ENCODE measurements around the gene BRCA1.
"Not testable (repeated sequence)": the region's sequence is repeated elsewhere in the genome, so short reads cannot be mapped to it uniquely, and the experiment has no call there.

BRCA1 gene

DNA sequence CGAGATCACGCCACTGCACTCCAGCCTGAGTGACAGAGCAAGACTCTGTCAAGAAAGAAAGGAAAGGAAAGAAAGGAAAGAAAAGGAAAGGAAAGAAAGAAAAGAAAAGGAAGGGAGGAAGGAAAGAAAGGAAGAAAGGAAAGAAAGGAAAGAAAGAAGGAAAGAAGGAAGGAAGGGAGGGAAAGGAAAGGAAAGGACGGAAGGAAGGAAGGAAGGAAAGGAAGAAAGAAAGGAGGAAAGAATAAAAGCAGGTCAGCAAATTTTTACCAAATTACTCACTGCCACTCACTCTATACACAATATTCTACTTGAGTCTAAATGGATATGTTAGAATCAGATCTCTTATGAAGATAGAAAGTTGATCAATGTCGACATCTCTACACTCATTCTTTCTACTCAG is 50.3 kb downstream of the BRCA1 start:
- Histone ChIP-seq H3K27ac (ENCODE audit: low read depth, low read length) (no peak overlapping the region), H3K36me3 (ENCODE audit: control insufficient read depth, insufficient read depth, low read length) (peaks cover 3% of the 10 kb centered on the region), H3K4me3 (ENCODE audit: low read length) (no peak overlapping the region), H3K27me3 (ENCODE audit: control insufficient read depth, insufficient read depth, low read length) (no peaks in the 10 kb centered on the region), H3K4me1 (ENCODE audit: control insufficient read depth, insufficient read depth, low read length) (no peaks in the 10 kb centered on the region), H3K9ac (ENCODE audit: low read length) (no peak overlapping the region)

DNA sequence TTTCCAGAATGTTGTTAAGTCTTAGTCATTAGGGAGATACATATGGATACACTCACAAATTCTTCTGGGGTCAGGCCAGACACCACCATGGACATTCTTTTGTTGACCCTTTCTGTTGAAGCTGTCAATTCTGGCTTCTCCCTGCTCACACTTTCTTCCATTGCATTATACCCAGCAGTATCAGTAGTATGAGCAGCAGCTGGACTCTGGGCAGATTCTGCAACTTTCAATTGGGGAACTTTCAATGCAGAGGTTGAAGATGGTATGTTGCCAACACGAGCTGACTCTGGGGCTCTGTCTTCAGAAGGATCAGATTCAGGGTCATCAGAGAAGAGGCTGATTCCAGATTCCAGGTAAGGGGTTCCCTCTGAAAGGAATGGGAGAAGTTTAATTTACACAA is 54.3 kb downstream of the BRCA1 start:
- Histone ChIP-seq H3K9ac (ENCODE audit: low read length) (no peak overlapping the region), H3K4me3 (ENCODE audit: low read length) (no peak overlapping the region), H3K4me1 (ENCODE audit: control insufficient read depth, insufficient read depth, low read length) (no peaks in the 10 kb centered on the region), H3K27ac (ENCODE audit: low read depth, low read length) (no peak overlapping the region), H3K27me3 (ENCODE audit: control insufficient read depth, insufficient read depth, low read length) (no peaks in the 10 kb centered on the region), H3K36me3 (ENCODE audit: control insufficient read depth, insufficient read depth, low read length) (peaks cover 5% of the 10 kb centered on the region)

GRCh38 chr17:43070257-43070656 is 54.9 kb downstream of the BRCA1 start:
- no peaks in the 10 kb centered on the region for H3K27me3 ChIP-seq (ENCODE audit: control insufficient read depth, insufficient read depth, low read length)
- no peaks in the 10 kb centered on the region for H3K4me1 ChIP-seq (ENCODE audit: control insufficient read depth, insufficient read depth, low read length)
- no peak overlapping the region for H3K4me3 ChIP-seq (ENCODE audit: low read length)
- H3K9ac ChIP-seq (ENCODE audit: low read length): no peak overlapping the region
- H3K27ac ChIP-seq (ENCODE audit: low read depth, low read length): no peak overlapping the region
- H3K36me3 ChIP-seq (ENCODE audit: control insufficient read depth, insufficient read depth, low read length): peaks cover 5% of the 10 kb centered on the region

GRCh38 chr17:43069368-43069898 is 55.7 kb downstream of the BRCA1 start:
- H3K27ac ChIP-seq (ENCODE audit: low read depth, low read length): no peak overlapping the region
- no peaks in the 10 kb centered on the region for H3K27me3 ChIP-seq (ENCODE audit: control insufficient read depth, insufficient read depth, low read length)
- no peaks in the 10 kb centered on the region for H3K4me1 ChIP-seq (ENCODE audit: control insufficient read depth, insufficient read depth, low read length)
- peaks cover 5% of the 10 kb centered on the region for H3K36me3 ChIP-seq (ENCODE audit: control insufficient read depth, insufficient read depth, low read length)
- no peak overlapping the region for H3K4me3 ChIP-seq (ENCODE audit: low read length)
- no peak overlapping the region for H3K9ac ChIP-seq (ENCODE audit: low read length)

GRCh38 chr17:43068570-43069367 is 56.4 kb downstream of the BRCA1 start:
- no peak overlapping the region for H3K27ac ChIP-seq (ENCODE audit: low read depth, low read length)
- no peaks in the 10 kb centered on the region for H3K27me3 ChIP-seq (ENCODE audit: control insufficient read depth, insufficient read depth, low read length)
- H3K4me3 ChIP-seq (ENCODE audit: low read length): no peak overlapping the region
- H3K4me1 ChIP-seq (ENCODE audit: control insufficient read depth, insufficient read depth, low read length): no peaks in the 10 kb centered on the region
- H3K36me3 ChIP-seq (ENCODE audit: control insufficient read depth, insufficient read depth, low read length): peaks cover 5% of the 10 kb centered on the region
- no peak overlapping the region for H3K9ac ChIP-seq (ENCODE audit: low read length)

- no peak overlapping the region for H3K27ac ChIP-seq (ENCODE audit: low read depth, low read length)
- no peaks in the 10 kb centered on the region for H3K36me3 ChIP-seq (ENCODE audit: control insufficient read depth, insufficient read depth, low read length)
- no peak overlapping the region for H3K9ac ChIP-seq (ENCODE audit: low read length)
Measured at GRCh38 chr17:43062984-43063638, 62.1 kb downstream of the BRCA1 start.

GRCh38 chr17:43056051-43056450 is 69.1 kb downstream of the BRCA1 start:
- Histone ChIP-seq H3K4me1 (ENCODE audit: control insufficient read depth, insufficient read depth, low read length) (no peaks in the 10 kb centered on the region), H3K4me3 (ENCODE audit: low read length) (no peak overlapping the region), H3K36me3 (ENCODE audit: control insufficient read depth, insufficient read depth, low read length) (no peaks in the 10 kb centered on the region), H3K27ac (ENCODE audit: low read depth, low read length) (no peak overlapping the region), H3K27me3 (ENCODE audit: control insufficient read depth, insufficient read depth, low read length) (no peaks in the 10 kb centered on the region), H3K9ac (ENCODE audit: low read length) (no peak overlapping the region)

More at GRCh38 chr17:43062984-43063638, 62.1 kb downstream of the BRCA1 start:
- H3K27me3 ChIP-seq (ENCODE audit: control insufficient read depth, insufficient read depth, low read length): no peaks in the 10 kb centered on the region
- no peak overlapping the region for H3K4me3 ChIP-seq (ENCODE audit: low read length)
- H3K4me1 ChIP-seq (ENCODE audit: control insufficient read depth, insufficient read depth, low read length): no peaks in the 10 kb centered on the region

DNA sequence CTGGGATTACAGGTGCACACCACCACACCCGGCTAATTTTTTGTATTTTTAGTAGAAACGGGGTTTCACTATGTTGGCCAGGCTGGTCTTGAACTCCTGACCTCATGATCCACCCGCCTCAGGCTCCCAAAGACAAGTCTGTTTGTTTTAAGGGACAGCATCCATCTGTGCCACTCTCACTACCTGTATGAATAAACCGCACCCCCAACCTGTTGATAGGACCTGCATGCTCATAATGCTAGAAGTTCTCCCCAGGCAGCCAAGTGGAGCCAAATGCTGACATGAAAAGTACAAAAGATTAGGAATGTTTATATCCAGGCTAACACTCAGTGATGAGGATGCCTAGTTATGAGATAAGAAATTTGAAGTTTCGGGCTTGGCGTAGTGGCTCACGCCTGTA is 72.2 kb downstream of the BRCA1 start:
- not testable (repeated sequence) for H3K27me3 ChIP-seq (ENCODE audit: control insufficient read depth, insufficient read depth, low read length); H3K36me3 ChIP-seq (ENCODE audit: control insufficient read depth, insufficient read depth, low read length); H3K9ac ChIP-seq (ENCODE audit: low read length); H3K4me3 ChIP-seq (ENCODE audit: low read length); H3K4me1 ChIP-seq (ENCODE audit: control insufficient read depth, insufficient read depth, low read length); H3K27ac ChIP-seq (ENCODE audit: low read depth, low read length)

DNA sequence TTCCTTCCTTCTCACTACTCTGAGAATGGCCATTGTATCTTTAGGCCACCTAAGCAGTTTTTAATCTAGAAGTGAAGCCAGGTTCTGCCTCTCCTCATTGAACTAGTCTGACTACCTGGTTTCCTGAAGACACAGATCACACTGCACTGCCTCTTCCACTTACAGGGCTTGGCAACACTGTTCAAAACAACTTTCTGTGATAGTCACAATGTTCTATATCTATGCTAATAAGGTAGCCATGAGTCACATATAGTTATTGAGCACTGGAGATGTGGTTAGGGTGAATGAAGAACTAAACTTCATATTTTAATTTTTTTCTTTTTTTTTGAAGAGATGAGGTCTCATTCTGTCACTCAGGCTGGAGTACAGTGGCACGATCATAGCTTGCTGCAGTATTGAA is 73.2 kb downstream of the BRCA1 start:
- Histone ChIP-seq H3K9ac (ENCODE audit: low read length) (no peak overlapping the region), H3K27ac (ENCODE audit: low read depth, low read length) (no peak overlapping the region), H3K4me1 (ENCODE audit: control insufficient read depth, insufficient read depth, low read length) (no peaks in the 10 kb centered on the region), H3K4me3 (ENCODE audit: low read length) (no peak overlapping the region), H3K27me3 (ENCODE audit: control insufficient read depth, insufficient read depth, low read length) (no peaks in the 10 kb centered on the region), H3K36me3 (ENCODE audit: control insufficient read depth, insufficient read depth, low read length) (no peaks in the 10 kb centered on the region)

- Histone ChIP-seq H3K9ac (ENCODE audit: low read length) (no peak overlapping the region), H3K4me1 (ENCODE audit: control insufficient read depth, insufficient read depth, low read length) (no peaks in the 10 kb centered on the region), H3K27ac (ENCODE audit: low read depth, low read length) (no peak overlapping the region), H3K36me3 (ENCODE audit: control insufficient read depth, insufficient read depth, low read length) (no peaks in the 10 kb centered on the region), H3K4me3 (ENCODE audit: low read length) (no peak overlapping the region), H3K27me3 (ENCODE audit: control insufficient read depth, insufficient read depth, low read length) (no peaks in the 10 kb centered on the region)
Measured at GRCh38 chr17:43044024-43044423, 81.1 kb downstream of the BRCA1 start.

- H3K9ac ChIP-seq (ENCODE audit: low read length): no peak overlapping the region
Measured at GRCh38 chr17:43043307-43043706, 81.9 kb downstream of the BRCA1 start.

DNA sequence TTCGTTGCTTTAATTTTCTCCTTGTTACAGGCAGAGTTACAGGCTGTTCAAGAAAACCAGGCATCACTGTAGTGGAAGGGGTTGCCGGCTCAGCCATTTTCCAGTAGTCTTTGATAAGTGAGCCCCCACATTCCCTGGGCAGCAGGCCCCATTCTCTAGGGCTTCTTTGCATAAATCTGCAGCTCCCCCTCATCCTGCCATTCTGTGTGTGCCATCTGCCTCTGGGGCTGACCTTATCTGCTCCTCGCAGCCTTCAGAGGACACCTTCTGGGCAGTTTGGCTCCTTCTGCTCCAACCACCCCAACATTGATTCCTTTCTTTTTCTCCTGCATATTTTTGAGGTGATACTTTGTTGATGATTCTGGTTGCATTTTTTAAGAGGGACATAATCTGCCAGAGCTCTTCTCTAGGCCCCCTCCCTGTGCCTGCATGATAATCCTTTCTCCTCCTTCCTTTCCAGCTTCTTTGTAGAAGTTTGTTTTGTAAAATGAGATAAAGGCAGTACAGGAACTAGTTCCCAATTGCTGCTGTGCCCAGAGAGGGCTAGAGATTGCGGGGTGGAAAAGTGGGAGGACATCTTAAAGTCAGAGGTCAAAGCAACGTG is 83.0 kb downstream of the BRCA1 start:
- H3K4me3 ChIP-seq (ENCODE audit: low read length): no peak overlapping the region
- H3K27ac ChIP-seq (ENCODE audit: low read depth, low read length): no peak overlapping the region

More at GRCh38 chr17:43043307-43043706, 81.9 kb downstream of the BRCA1 start:
- no peaks in the 10 kb centered on the region for H3K36me3 ChIP-seq (ENCODE audit: control insufficient read depth, insufficient read depth, low read length)
- H3K4me1 ChIP-seq (ENCODE audit: control insufficient read depth, insufficient read depth, low read length): no peaks in the 10 kb centered on the region
- H3K27ac ChIP-seq (ENCODE audit: low read depth, low read length): no peak overlapping the region
- H3K4me3 ChIP-seq (ENCODE audit: low read length): no peak overlapping the region
- no peaks in the 10 kb centered on the region for H3K27me3 ChIP-seq (ENCODE audit: control insufficient read depth, insufficient read depth, low read length)

More for the DNA sequence above, 83.0 kb downstream of the BRCA1 start:
- Histone ChIP-seq H3K9ac (ENCODE audit: low read length) (no peak overlapping the region), H3K4me1 (ENCODE audit: control insufficient read depth, insufficient read depth, low read length) (no peaks in the 10 kb centered on the region), H3K36me3 (ENCODE audit: control insufficient read depth, insufficient read depth, low read length) (no peaks in the 10 kb centered on the region), H3K27me3 (ENCODE audit: control insufficient read depth, insufficient read depth, low read length) (no peaks in the 10 kb centered on the region)
